Kidney (tissue), 14 donors: ENCODE results near the gene LRPAP1. TPM values are rescaled to one million over a fixed set of nuclear protein-coding genes. Genes with fewer than 3 reads are reported as not detected.

Experiments
- DNase-seq, 5 donors: peaks; one replicate each; pipeline ENCODE4 v3.0.0-alpha.2; 2013 to 2020
- FAIRE-seq: peaks from 2 replicates; lab custom pipeline; 2012; peaks lifted over from hg19 to GRCh38; lab: Jason Lieb, UNC
- H3K27ac ChIP-seq, 2 donors: one replicate each; pipeline ENCODE4 v1.7.0; 2013; ENCODE audit warnings: low read depth in 2 of 2, low read length in 2 of 2, inconsistent platforms in 1 of 2
- H3K27me3 ChIP-seq: one replicate; pipeline ENCODE4 v1.7.1; 2013; ENCODE audit warnings: low read length, inconsistent platforms; ENCODE audit not compliant: control insufficient read depth, insufficient read depth
- H3K36me3 ChIP-seq, 3 donors: one replicate each; pipeline versions ENCODE4 v1.7.0 to v1.7.1; 2013; ENCODE audit warnings: low read length in 3 of 3, control low read depth in 1 of 3, inconsistent platforms in 1 of 3; ENCODE audit not compliant: insufficient read depth in 3 of 3, control insufficient read depth in 2 of 3
- H3K4me1 ChIP-seq, 3 donors: one replicate each; pipeline versions ENCODE4 v1.7.0 to v1.7.1; 2013; ENCODE audit warnings: low read length in 3 of 3, inconsistent platforms in 1 of 3, low read depth in 1 of 3; ENCODE audit not compliant: control insufficient read depth in 2 of 3, insufficient read depth in 2 of 3
- H3K4me3 ChIP-seq, 3 donors: one replicate each; pipeline versions ENCODE4 v1.7.0 to v1.8.1; 2013; ENCODE audit warnings: low read length in 3 of 3, control low read depth in 1 of 3, inconsistent platforms in 1 of 3
- H3K9ac ChIP-seq, 3 donors: one replicate each; pipeline versions ENCODE4 v1.7.0 to v1.7.1; 2013; ENCODE audit warnings: low read length in 3 of 3, control low read depth in 1 of 3, inconsistent platforms in 1 of 3
- H3K9me3 ChIP-seq, 3 donors: one replicate each; pipeline versions ENCODE4 v1.7.0 to v1.7.1; 2013; ENCODE audit warnings: low read length in 3 of 3, control low read depth in 1 of 3, inconsistent platforms in 1 of 3; ENCODE audit not compliant: control insufficient read depth in 2 of 3, insufficient read depth in 1 of 3
- CTCF ChIP-seq: IDR thresholded peaks from 3 replicates; pipeline ENCODE4 v1.5.1; 2012; ENCODE audit warnings: mild to moderate bottlenecking, moderate library complexity, borderline replicate concordance; ENCODE audit not compliant: insufficient read depth; ENCODE audit errors: extremely low read depth
- intact Hi-C: fragments of 100-400 bp; cut with DNase I; formaldehyde crosslinking; loops from one replicate; pipeline ENCODE4 v1.11.1; 2022
- polyA plus RNA-seq: library from polyadenylated mRNA; stranded (reverse); fragments of 350-450 nt; fragmentation: Illumina TruSeq; extraction: RNeasy Lipid Tissue Mini Kit (QIAGEN cat#74804); gene quantifications from one replicate; pipeline ENCODE4 v1.2.3, GENCODE V29; 2014; ENCODE audit warnings: low read depth, low replicate concordance; ENCODE audit not compliant: insufficient read depth
- total RNA-seq: library from RNA; stranded (reverse); fragmentation: NEBNext Ultra II Directional; extraction: Animal tissue kit (Norgen Biotek cat#: 25700); gene quantifications from one replicate; pipeline ENCODE4 v1.2.1, GENCODE V29; 2021
- donor health status: control.
- donor health status: control.
- donor health status: control.
- donor health status: control.
- donor health status: control.
- donor health status: DM: yes; HTN: yes; CAD: no.
- donor health status: Normal renal cell carcinoma (clear cell type).

LRPAP1 gene
- total and polyA plus RNA-seq, 2 donors from 2014 or later: 204 to 373 TPM

- Histone ChIP-seq H3K9me3 (no peaks in the 10 kb centered on the region), H3K4me3 (no peak overlapping the region), H3K36me3 (peaks cover 0 to 4% (median 0%) of the 10 kb centered on the region in 3 donors), H3K27me3 (no peaks in the 10 kb centered on the region), H3K27ac (no peak overlapping the region), H3K9ac (no peak overlapping the region), H3K4me1 (peaks cover 0 to 27% (median 5%) of the 10 kb centered on the region in 3 donors)
- FAIRE-seq: no peak
- intact Hi-C loops: no loop called here
- no peak for TF ChIP-seq CTCF
- DNase-seq: peak in 1 of 5 donors; percentile 20
Observed at GRCh38 chr4:3533423-3533820, 1.2 kb upstream of the LRPAP1 start.

GRCh38 chr4:3532751-3533422 lies 665 bp upstream of the LRPAP1 start:
- peaks cover 0 to 8% (median 0%) of the 10 kb centered on the region in 3 donors for H3K36me3 ChIP-seq
- H3K27ac ChIP-seq: no peak overlapping the region
- TF ChIP-seq CTCF: no peak
- DNase-seq (peak in 2 of 5 donors; percentile 39 to 73), FAIRE-seq (no peak)
- peak overlapping the region in 2 of 3 donors; percentile 53 to 97 for H3K4me3 ChIP-seq
- no peak overlapping the region for H3K9ac ChIP-seq
- H3K4me1 ChIP-seq: peaks cover 0 to 29% (median 11%) of the 10 kb centered on the region in 3 donors
- H3K27me3 ChIP-seq: no peaks in the 10 kb centered on the region
- intact Hi-C loops: no loop called here
- no peaks in the 10 kb centered on the region for H3K9me3 ChIP-seq

GRCh38 chr4:3531318-3531878 lies 824 bp downstream of the LRPAP1 start:
- Histone ChIP-seq H3K4me1 (peaks cover 0 to 29% (median 13%) of the 10 kb centered on the region in 3 donors), H3K9ac (peak overlapping the region; percentile 65 to 92 (median 83)), H3K9me3 (no peaks in the 10 kb centered on the region), H3K36me3 (peaks cover 0 to 9% (median 0%) of the 10 kb centered on the region in 3 donors), H3K4me3 (peak overlapping the region; percentile 80 to 97 (median 95)), H3K27me3 (no peaks in the 10 kb centered on the region), H3K27ac (peak overlapping the region in 1 of 2 donors; percentile 76)
- FAIRE-seq: no peak
- DNase-seq: peak in 4 of 5 donors; percentile 40 to 64 (median 50)
- no peak for TF ChIP-seq CTCF
- intact Hi-C loops: no loop called here
